SU-DHL-6 (cell line): ENCODE data around the gene CHIT1.

Experiments used
- H2AFZ ChIP-seq: fragments of 200-600 bp; sonication (generic); 2 replicates; pipeline ENCODE4 v1.6.1; 2014; ENCODE audit warnings: low read depth, mild to moderate bottlenecking, moderate library complexity, mixed read lengths, antibody characterized with exemption, low read length; ENCODE audit not compliant: severe bottlenecking
- H3F3A ChIP-seq: fragments of 200-600 bp; shearing (Covaris generic); 2 replicates; pipeline ENCODE4 v1.6.0; 2016; ENCODE audit warnings: antibody characterized with exemption, mild to moderate bottlenecking; ENCODE audit not compliant: insufficient read depth
- H3K27ac ChIP-seq: fragments of 200-600 bp; sonication (generic); 2 replicates; pipeline ENCODE4 v1.5.1; 2016; ENCODE audit warnings: low read depth, mild to moderate bottlenecking, low read length, moderate library complexity, mixed read lengths
- H3K27me3 ChIP-seq: fragments of 200-600 bp; sonication (generic), shearing (Covaris generic); 2 replicates; pipeline ENCODE4 v1.6.0; 2014; ENCODE audit warnings: mild to moderate bottlenecking, low read length
- H3K36me3 ChIP-seq: fragments of 200-600 bp; sonication (generic); 2 replicates; pipeline ENCODE4 v1.6.1; 2014; ENCODE audit warnings: mild to moderate bottlenecking, low read length, mixed read lengths
- H3K4me2 ChIP-seq: fragments of 300-600, 200-600 bp; shearing (Covaris generic), sonication (generic); 2 replicates; pipeline ENCODE4 v1.6.0; 2014; ENCODE audit warnings: low read length, low read depth, mild to moderate bottlenecking; ENCODE audit not compliant: poor library complexity, severe bottlenecking
- H3K4me3 ChIP-seq: fragments of 200-600 bp; sonication (generic); 2 replicates; pipeline ENCODE4 v1.5.1; 2014; ENCODE audit warnings: antibody characterized with exemption, low read length, mild to moderate bottlenecking, mixed read lengths; ENCODE audit not compliant: insufficient read depth, poor library complexity, severe bottlenecking
- H3K79me2 ChIP-seq: fragments of 200-600 bp; sonication (generic); 2 replicates; pipeline ENCODE4 v1.6.1; 2014; ENCODE audit warnings: mild to moderate bottlenecking, low read length, moderate library complexity; ENCODE audit not compliant: insufficient read depth
- H3K9ac ChIP-seq: fragments of 200-600 bp; sonication (generic); 2 replicates; pipeline ENCODE4 v1.7.0; 2014; ENCODE audit warnings: mild to moderate bottlenecking, low read length
- H3K9me2 ChIP-seq: fragments of 200-600 bp; sonication (generic); replicated peaks from 2 replicates; pipeline ENCODE4 v1.6.1; 2014; ENCODE audit warnings: low read length; ENCODE audit not compliant: insufficient read depth
- H3K9me3 ChIP-seq: fragments of 200-600 bp; sonication (generic); 2 replicates; pipeline ENCODE4 v1.6.1; 2014; ENCODE audit warnings: low read length, mixed read lengths; ENCODE audit not compliant: insufficient read depth
- H4K20me1 ChIP-seq: fragments of 200-600 bp; sonication (generic); 2 replicates; pipeline ENCODE4 v1.6.1; 2014; ENCODE audit warnings: low read depth, mild to moderate bottlenecking, antibody characterized with exemption, low read length, moderate library complexity, mixed read lengths
- EZH2phosphoT487 ChIP-seq: fragments of 200-600 bp; sonication (generic), shearing (Covaris generic); conservative IDR thresholded peaks from 2 replicates; pipeline ENCODE4 v1.6.1; 2018; ENCODE audit warnings: mild to moderate bottlenecking, antibody characterized with exemption, low read length, moderate library complexity, mixed read lengths
- TF ChIP-seq, protein P1 (sequence below): fragments of 200-600 bp; sonication (generic); IDR thresholded peaks from one replicate; pipeline ENCODE4 v1.5.1; 2017; ENCODE audit warnings: antibody characterized with exemption, mild to moderate bottlenecking, low read length, moderate library complexity; ENCODE audit not compliant: insufficient read depth, poor library complexity, severe bottlenecking

CHIT1 gene

DNA sequence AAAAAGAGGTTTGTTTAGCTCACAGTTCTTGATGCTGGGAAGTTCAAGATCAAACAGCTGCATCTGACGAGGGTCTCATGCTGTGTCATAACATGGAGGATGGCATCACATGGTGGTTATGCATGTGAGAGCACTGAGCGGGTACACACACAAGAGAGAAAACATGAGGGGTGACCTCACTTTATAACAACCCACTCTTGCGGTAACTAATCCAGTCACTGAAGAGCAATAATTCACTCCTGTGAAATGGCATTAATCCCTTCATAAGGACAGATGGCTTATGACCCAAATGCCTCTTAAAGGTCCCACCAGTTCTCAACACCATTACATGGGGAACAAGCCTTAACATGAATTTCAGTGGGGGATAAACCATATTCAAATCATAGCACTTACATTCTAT is 23.2 kb upstream of the CHIT1 start:
- no peaks in the 10 kb centered on the region for H3K9me3 ChIP-seq
- no peak overlapping the region for H3K4me2 ChIP-seq
- no peak overlapping the region for H3K4me3 ChIP-seq
- H2AFZ ChIP-seq, result no peak overlapping the region
- H3F3A ChIP-seq, result no peaks in the 10 kb centered on the region
- no peaks in the 10 kb centered on the region for H3K27me3 ChIP-seq
- H3K27ac ChIP-seq, result no peak overlapping the region
- TF ChIP-seq, protein P1, sequence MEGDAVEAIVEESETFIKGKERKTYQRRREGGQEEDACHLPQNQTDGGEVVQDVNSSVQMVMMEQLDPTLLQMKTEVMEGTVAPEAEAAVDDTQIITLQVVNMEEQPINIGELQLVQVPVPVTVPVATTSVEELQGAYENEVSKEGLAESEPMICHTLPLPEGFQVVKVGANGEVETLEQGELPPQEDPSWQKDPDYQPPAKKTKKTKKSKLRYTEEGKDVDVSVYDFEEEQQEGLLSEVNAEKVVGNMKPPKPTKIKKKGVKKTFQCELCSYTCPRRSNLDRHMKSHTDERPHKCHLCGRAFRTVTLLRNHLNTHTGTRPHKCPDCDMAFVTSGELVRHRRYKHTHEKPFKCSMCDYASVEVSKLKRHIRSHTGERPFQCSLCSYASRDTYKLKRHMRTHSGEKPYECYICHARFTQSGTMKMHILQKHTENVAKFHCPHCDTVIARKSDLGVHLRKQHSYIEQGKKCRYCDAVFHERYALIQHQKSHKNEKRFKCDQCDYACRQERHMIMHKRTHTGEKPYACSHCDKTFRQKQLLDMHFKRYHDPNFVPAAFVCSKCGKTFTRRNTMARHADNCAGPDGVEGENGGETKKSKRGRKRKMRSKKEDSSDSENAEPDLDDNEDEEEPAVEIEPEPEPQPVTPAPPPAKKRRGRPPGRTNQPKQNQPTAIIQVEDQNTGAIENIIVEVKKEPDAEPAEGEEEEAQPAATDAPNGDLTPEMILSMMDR, result no peak
- no peak for TF ChIP-seq EZH2phosphoT487
- no peaks in the 10 kb centered on the region for H3K79me2 ChIP-seq
- no peak overlapping the region for H3K9ac ChIP-seq
- no peaks in the 10 kb centered on the region for H4K20me1 ChIP-seq
- no peaks in the 10 kb centered on the region for H3K36me3 ChIP-seq
- H3K9me2 ChIP-seq, result no peaks in the 10 kb centered on the region

DNA sequence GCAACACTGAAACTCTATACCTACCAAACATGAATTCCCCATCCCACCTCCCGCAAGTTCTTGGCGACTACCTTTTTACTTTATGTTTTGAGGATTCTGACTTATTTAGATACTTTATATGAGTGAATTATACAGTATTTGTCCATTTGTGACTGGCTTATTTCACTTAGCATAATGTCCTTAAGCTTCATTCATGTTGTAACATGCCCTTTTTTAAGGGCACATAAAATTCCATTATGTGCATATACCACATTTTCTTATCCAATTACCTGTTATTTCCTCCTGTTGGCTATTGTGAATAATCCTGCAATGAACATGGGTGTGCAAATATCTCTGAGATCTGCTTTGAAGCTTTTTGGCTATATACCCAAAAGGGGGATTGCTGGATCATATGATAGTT is 22.0 kb upstream of the CHIT1 start:
- Histone ChIP-seq H3K9me3 (no peaks in the 10 kb centered on the region), H2AFZ (no peak overlapping the region), H3K27me3 (no peaks in the 10 kb centered on the region), H4K20me1 (no peaks in the 10 kb centered on the region), H3K79me2 (no peaks in the 10 kb centered on the region), H3K9me2 (no peaks in the 10 kb centered on the region), H3K4me3 (no peak overlapping the region), H3K9ac (no peak overlapping the region), H3K4me2 (no peak overlapping the region), H3K36me3 (no peaks in the 10 kb centered on the region), H3K27ac (no peak overlapping the region), H3F3A (no peaks in the 10 kb centered on the region)
- TF ChIP-seq EZH2phosphoT487, result no peak
- TF ChIP-seq, protein P1, result no peak

DNA sequence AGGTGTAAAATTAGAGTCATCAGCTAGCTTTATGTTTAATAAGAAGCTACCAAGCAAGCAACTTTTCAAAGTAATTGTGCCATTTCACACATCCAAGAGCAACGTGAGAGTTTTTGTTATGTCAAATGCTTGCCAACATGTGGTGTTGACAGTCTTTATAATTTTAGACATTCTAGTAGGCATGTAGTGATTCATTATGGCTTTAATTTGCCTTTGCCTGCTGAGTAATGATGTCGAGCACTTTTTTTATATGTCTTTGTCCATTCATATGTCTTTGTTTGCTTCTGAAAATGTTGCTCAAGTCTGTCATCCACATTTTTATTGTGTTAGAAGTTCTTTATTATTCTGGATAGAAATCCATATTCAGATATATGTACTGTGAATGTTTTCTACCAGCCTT is 21.4 kb upstream of the CHIT1 start:
- Histone ChIP-seq H3K27me3 (no peaks in the 10 kb centered on the region), H3K79me2 (no peaks in the 10 kb centered on the region), H3K9ac (no peak overlapping the region), H3F3A (no peaks in the 10 kb centered on the region), H3K9me2 (no peaks in the 10 kb centered on the region), H4K20me1 (no peaks in the 10 kb centered on the region), H3K36me3 (no peaks in the 10 kb centered on the region), H3K27ac (no peak overlapping the region), H3K9me3 (no peaks in the 10 kb centered on the region), H3K4me2 (no peak overlapping the region), H3K4me3 (no peak overlapping the region), H2AFZ (no peak overlapping the region)
- TF ChIP-seq EZH2phosphoT487, result no peak
- TF ChIP-seq, protein P1, result no peak
